IPS DF 4.7 (cell line): Measurements from ENCODE around the gene FGF14.
"Not testable (repeated sequence)": the region's sequence is repeated elsewhere in the genome, so short reads cannot be mapped to it uniquely, and the experiment has no call there.

Source experiments
- DNase-seq: peaks from one replicate; pipeline ENCODE4 v3.0.0-alpha.2; 2013; ENCODE audit warnings: low spot score; ENCODE audit errors: extremely low read depth

Gene FGF14

DNA sequence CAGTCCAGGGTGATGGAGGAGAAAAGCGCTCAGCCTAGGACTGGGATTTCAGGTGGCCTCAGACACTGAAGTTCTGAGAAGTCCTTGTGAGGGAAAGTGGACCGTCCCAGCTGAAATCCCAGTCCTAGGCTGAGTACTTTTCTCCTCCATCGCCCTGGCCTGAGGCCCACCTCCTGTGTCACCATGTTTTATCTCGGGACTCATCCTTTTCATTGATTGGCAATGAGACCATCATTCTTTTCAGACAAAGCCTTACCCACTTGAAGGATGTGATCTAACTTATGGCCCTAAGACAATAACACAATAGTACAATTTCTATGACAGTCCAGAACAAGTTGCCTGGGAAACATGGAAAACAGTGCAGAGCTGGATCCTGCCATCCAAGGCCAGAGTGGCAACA lies 263.9 kb downstream of the FGF14 start:
- DNase-seq = not testable (repeated sequence)

DNA sequence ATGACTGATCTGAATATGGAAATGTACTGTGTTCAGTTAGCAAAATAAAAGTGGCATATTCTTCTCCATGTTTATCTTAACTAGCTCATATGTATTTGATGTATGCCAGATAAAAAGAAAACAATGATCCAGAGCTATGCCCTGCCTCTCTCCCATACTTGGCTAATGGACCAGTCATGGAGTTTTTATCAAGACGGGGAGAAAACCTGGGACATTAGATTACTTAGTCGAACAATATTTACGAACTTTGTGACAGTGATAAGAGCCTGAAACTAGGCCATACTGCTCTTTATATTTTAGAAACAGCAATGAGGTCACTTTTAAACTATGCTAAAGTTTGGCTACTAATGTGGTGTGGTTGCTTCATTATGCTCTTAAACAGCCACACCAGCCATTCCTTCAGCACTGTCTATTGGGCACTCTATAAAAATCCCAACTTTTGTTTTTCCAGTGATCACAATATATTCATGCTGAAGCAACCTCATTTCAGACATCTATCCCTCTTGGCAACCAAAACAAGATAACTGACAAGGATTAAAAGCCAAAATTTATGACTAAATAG lies 265.0 kb downstream of the FGF14 start:
- no peak for DNase-seq

DNA sequence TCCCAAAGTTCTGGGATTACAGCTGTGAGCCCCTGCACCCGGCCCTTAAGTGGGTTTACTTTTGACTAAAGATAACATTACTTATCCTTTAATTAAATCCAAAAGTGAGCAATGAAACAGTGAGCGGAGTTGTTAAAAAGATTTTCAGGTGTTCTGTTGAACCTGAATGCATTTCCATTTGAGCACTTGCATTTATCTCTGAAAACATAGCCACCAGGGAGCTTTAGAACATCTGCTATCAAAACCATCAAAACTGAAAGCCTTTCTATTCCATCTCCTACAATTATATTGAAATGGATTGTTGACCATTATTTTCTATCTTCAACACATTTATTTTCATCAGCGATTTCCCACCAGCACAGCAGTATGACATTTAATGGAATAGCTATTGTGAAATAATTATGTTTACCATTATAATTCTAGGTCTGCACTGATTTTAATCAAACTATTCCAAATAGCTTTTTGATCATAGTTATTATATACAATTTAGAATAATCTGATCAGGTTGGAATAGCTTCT lies 269.0 kb downstream of the FGF14 start:
- DNase-seq = no peak

DNA sequence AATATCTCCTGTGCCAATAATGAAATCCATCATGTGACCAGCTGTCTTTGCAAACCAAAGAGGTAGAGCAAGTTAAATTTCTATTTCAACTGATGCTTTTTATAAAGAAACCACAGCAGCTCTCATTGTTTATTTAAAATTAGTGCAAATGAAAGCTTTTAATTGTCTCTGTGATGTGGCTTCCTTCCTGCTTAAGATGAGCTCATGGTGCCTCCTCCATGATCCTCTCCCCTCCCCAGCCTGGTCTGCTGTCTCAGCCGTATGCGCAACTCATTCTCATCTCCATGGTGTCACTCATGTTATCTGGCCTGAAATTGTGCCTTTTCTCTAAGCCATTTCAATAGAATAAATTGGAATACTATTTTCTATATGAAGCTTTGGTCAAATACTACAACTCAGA lies 270.6 kb downstream of the FGF14 start:
- DNase-seq = no peak

DNA sequence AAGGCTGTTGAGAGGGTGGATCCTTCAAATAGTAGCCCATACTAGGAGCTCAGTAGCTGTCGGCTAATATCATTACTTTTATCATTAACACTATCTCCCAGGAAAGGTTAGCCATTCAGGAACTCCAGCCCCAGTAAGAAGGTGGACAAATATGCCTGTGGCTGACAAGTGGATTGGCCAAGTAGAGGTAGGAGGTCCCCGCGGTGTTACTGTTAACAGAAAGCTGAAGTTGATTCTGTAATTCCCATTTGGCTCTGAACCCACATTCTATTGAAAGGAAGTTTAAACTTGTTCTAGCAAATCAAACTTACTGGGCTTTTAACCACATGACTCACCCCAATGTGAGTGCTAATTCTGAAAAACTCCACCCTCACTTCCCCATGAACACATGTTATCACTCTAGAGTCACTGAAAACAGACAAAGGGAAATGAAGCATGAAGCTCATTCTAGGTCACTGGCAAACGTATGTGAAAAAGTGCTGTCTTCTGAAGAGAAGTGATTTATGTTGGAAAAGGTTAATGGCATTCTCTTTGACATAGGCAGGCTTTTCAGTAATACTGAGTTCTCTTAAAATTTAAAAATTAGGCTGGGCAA lies 273.5 kb downstream of the FGF14 start:
- DNase-seq = no peak

DNA sequence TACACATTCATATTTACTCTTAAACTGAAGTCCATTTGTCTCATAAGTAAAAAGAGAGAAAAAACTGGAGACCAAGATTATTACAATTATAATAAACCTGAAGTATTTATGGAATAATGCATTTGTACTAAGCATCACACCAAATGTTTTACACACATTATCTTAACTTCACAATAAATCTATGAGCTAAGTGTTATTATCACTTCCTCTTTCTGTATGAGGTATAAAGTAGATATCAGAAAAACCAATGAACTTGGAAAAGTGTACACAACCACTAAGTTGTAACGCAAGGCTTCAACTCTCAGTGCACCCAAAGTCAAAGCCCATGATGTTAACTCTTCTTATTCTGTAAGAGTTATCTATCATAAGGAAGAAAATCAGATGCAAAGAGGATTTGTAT lies 274.7 kb downstream of the FGF14 start:
- DNase-seq = no peak

DNA sequence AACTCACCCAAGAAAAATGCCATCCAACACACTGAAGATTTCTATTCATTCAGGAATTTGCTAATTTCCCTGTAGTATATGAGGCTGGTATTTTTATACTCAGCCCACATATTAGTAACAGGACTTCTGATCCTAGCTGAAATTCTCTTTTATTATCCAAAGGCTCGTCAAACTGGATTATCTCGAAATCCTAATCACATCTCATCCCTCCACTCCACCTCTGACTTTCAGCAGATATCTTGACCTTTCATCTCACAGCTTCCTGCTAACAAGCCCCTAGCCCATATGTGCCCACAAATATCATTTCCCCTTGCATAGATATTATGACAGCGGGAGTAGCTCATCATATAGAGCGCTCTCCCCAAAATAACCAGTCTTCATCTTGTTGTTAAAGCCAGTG lies 279.7 kb downstream of the FGF14 start:
- no peak for DNase-seq

DNA sequence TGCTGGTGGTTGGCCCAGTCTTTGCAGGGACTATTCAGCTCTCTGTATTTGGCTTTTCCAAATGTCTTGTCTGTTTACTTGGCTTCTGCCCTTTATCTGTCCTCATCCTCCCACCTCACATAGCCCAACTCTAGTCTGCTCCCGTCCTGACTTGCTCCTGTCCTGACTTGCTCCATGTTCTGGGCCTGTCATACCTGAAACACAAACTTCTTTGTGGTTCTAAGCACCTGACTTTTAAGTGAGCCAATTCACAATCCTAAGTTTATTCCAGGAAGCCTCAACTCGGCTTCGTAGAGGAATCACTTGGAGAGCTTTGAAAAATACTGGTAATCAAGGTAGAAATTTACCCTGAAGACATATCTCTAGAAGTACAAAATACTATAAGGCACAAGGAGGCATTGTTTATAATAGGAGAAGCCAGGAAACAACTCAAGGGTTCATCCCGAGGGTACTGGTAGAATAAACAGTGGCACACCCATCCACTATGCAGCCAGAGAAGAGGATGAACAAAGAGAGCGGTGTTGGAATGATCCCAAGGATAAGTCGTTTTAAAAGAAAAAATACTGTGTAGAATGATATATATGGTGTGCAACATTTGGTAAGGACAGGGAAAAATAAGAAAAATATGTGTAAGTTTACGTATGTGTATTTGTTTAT lies 284.5 kb downstream of the FGF14 start:
- no peak for DNase-seq

DNA sequence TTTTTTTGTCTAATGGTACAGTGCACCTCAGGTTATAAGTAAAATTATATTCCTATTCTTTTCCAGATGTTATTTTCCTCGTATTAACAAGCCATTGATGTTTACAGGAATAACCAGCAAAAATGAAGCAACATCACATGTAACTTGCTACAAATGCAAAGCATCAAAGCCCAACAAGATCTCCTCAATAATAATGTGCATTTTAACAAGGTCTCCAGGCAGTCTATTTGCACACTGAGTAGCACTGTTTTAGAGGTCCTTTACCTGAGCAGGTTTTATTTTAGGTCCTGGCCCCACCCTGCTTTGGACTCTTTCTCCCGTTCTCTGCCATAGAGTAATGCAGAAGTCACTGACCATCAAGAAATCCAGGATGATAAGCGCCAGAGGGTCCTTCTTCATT lies 298.4 kb downstream of the FGF14 start:
- DNase-seq = no peak

DNA sequence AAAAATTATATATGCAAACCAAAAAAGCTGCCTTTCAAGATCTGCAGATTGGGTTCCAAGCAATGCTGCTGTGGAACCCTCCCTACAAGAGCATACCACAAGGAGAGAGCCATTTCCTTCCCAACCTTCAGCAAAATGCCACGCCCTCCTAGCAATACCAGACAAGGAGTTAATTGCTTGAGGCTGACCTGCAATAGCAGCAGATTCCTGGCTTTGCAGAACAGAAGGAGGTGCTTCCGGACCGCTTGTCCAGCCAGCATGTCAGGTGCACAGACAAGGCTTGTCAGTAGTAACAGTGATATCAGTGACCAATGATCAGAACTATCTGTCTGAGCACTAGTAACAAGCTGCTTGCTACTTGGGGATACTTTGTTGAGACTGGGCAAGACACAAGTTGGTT lies 301.6 kb downstream of the FGF14 start:
- DNase-seq = no peak

DNA sequence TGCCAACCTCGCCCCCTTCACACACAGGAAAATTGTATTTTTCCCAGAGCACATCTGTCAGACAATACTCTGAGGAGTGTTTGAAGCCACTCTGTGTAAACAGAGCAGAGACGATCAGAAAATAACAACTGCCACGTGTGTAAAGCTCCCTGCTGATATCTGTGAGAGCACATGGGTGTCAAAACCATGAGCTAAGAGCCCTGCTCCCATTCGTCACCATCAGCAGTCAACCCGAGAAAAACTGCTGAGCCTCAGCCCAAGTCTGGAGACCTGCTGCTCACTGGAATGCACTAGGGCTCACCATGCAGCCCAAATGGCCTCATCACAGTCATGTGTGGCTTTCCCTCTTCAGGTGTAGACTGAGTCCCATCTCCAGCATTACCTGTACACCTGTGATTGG lies 304.1 kb downstream of the FGF14 start:
- no peak for DNase-seq

DNA sequence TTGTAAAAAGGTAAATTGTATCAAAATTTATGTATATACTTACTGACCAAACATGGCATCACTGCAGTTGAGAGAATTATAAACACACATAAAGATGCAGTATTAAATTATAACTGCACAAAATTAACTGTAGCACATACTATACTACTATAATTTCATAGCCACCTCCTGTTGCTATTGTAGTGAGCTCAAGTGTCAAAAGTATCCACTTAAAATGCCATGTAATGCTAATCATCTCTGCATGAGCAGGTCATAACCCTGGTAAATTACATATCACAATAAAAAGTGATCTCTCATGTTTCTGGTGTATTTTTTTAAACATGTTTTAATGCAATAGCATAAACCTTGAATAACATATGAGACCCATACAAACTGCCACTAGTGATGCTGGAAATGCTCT lies 308.6 kb downstream of the FGF14 start:
- not testable (repeated sequence) for DNase-seq

DNA sequence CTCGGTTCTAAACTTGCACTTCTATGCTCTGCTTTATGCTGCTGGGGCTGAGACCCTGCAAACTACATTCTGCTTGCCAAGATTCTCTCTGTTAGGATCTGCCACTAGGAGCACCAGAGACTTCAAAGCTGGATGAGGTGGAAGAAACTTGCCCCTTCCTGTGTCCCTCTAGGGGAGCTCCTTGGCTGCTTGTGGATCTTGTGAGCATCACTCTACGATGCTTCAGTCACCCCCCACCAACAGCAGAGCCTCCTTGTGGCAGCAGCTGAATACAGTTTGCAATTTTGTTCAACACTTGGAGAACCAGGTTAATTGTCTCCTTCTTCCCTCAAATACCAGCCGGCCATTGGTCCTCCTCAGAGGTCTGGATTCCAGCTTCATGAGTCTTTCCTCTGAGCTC lies 310.6 kb downstream of the FGF14 start:
- DNase-seq = peak; percentile 89

DNA sequence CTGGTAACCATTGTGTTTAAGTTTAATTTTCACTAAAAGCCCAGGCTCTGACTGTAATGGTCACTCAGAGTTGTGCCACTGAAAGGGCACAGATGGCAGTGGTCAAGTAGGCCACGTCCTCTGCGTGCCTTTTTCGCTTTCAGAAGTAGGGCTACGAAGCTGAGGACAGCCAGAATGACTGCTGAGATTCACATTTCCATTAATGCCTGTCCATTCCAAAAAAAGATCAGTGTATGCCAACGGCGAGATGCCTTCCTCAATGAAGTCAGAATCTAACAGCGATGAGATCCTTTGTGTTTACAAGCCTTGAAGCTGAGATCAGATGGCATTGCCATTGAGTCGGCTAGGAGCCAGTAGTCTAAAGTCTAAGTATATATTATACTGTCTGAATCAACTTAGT lies 311.3 kb downstream of the FGF14 start:
- no peak for DNase-seq

DNA sequence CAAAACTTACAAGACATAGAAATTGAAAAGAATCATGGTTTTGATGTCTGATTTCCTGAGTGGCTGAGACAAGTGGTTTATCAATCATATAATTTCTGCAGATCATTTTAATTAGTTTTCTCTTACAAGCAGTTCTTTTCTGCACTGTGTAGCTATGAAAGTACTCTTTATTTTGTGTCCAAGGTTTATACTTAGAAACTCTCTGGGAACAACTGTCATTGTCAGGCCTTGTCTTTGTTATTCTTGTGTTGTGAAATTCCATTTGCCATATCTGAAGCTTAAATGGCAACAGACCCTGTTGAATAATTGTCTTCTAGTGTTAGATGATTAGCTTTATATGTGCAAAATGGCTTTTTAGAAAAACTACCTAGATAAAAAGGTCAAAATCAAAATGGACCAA lies 312.1 kb downstream of the FGF14 start:
- no peak for DNase-seq

DNA sequence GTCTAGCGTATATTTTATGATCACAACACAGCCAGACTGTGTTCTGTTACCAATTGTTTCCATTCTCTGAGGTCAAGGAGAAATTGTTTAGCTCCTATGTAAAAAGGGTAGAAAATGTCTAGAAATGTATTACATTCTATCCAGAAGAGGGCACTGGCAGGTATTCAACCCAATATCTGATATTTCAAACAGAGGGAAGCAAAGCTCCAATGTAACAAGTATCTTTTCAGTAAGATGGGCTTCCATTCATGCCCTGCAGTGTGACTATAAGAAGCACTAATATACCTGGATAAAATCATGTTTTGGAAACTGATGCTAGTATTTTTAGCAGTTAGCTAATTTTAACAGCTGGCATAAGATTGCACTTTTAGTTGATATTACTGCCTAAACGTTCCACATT lies 312.7 kb downstream of the FGF14 start:
- DNase-seq = no peak

DNA sequence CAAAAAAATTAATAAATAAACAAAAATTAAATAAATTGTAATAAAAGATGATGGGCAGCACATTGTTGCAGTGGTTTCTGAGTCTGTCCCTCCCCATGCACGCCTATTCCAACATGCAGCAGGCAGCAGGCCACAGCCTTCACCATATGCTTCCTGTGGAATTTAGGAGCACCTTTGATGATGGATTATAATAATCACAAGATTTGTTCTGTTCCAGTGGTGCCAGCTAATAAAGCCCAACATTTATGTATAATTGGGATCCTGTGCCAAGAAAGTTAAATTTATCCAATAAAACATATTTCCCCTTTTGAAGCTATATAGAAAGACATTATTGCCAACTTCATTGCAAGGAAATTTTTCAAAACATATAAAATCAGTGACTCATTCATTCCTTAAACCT lies 328.6 kb downstream of the FGF14 start:
- no peak for DNase-seq

DNA sequence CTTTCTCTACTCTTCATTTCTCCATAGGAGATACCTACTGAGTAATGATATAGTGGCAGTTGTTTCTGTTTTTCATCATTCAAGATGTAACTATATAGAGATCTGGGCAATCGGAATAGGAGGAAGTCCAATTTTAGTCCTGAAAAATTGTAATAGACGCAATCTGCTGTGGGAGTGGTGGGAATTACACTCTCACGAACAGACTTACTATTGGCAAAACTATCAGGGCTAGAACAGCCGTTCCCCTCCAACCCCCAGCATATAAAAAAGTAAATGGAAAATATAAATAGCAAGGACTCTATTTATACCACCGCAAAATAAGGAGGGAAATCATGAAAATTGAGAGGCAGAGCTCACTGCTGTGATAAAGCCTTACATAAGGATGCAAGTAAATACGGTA lies 330.1 kb downstream of the FGF14 start:
- DNase-seq = no peak

DNA sequence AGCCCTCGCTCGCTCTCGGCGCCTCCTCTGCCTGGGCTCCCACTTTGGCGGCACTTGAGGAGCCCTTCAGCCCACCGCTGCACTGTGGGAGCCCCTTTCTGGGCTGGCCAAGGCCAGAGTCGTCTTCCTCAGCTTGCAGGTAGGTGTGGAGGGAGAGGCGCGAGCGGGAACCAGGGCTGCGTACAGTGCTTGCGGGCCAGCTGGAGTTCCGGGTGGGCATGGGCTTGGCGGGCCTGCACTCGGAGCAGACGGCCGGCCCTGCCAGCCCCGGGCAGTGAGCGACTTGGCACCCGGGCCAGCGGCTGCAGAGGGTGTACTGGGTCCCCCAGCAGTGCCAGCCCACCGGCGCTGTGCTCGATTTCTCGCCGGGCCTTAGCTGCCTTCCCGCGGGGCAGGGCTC lies 333.5 kb downstream of the FGF14 start:
- DNase-seq = not testable (repeated sequence)

DNA sequence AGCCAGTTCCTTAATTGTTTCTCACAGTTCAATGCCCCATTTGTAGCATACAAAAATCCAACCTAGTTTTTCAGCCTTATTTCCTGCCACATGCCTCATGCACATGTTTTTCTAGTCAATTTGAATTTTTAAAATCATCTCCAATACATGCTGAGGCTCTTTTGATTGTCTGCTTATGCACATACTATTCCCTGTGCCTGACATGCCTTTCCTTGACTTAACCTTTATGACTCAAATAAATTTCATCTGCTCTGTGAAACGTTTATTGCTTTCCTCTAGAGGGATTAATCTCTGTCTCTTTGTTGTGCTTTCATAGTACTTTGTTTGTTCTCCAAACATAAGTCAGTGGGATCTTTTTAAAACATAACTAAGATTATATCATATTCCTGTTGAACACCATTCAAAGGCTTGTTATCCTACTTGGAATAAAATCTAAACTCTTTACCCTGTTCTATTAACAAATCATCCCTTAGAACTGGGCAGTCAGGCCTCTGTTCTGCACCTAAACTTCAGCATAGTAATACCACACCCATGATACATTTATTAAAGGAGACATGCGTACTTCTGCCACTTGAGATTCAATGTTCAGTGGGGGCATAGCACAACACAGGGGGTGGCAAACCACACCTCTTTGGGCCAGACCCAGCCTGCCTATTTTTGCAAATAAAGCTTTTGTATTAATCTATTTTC lies 346.6 kb downstream of the FGF14 start:
- DNase-seq = no peak

DNA sequence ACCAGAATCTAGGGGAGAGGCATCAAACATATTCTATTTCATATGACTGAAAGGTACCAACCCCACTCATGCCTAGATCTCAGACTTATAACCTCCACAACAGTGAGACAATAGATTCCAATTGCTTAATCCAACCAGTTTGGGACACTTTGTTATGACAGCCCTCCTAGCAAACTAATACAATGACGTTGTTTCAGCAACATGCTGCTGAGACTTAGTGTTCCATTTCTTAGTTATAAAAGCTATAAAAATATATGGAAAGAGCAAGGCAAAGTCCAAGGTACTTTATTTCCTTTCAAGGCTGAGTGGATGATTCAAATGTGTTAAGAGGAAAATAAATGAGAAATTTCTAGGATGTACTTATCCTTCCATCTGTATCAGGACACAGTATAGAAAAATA lies 352.0 kb downstream of the FGF14 start:
- DNase-seq = no peak

DNA sequence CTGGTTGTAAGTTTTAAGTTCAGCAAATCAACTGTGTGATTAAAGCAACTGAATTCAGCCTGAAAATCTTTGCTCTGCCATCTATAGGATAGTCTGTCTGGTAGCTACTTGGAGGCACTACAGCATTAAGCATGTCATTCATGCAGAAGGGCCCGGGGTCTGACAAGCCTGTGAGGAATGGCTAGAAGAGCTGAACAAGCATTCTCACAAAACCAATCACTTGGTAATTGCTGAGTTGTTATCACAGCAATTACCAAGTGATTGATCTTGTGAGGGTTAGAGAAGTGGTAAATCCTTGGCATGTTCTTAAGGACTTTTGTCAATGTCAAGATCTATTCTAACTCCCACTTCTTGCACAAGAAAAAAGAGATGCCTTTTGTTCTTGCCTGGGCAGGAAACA lies 356.1 kb downstream of the FGF14 start:
- no peak for DNase-seq
